ENCODE results near the gene EME1.
A peak's percentile ranks its signal among the peaks of the same experiment; 100 is the strongest.
"Not testable (repeated sequence)": the region's sequence is repeated elsewhere in the genome, so short reads cannot be mapped to it uniquely, and the experiment has no call there.

The EME1 gene, protein sequence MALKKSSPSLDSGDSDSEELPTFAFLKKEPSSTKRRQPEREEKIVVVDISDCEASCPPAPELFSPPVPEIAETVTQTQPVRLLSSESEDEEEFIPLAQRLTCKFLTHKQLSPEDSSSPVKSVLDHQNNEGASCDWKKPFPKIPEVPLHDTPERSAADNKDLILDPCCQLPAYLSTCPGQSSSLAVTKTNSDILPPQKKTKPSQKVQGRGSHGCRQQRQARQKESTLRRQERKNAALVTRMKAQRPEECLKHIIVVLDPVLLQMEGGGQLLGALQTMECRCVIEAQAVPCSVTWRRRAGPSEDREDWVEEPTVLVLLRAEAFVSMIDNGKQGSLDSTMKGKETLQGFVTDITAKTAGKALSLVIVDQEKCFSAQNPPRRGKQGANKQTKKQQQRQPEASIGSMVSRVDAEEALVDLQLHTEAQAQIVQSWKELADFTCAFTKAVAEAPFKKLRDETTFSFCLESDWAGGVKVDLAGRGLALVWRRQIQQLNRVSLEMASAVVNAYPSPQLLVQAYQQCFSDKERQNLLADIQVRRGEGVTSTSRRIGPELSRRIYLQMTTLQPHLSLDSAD

DNA sequence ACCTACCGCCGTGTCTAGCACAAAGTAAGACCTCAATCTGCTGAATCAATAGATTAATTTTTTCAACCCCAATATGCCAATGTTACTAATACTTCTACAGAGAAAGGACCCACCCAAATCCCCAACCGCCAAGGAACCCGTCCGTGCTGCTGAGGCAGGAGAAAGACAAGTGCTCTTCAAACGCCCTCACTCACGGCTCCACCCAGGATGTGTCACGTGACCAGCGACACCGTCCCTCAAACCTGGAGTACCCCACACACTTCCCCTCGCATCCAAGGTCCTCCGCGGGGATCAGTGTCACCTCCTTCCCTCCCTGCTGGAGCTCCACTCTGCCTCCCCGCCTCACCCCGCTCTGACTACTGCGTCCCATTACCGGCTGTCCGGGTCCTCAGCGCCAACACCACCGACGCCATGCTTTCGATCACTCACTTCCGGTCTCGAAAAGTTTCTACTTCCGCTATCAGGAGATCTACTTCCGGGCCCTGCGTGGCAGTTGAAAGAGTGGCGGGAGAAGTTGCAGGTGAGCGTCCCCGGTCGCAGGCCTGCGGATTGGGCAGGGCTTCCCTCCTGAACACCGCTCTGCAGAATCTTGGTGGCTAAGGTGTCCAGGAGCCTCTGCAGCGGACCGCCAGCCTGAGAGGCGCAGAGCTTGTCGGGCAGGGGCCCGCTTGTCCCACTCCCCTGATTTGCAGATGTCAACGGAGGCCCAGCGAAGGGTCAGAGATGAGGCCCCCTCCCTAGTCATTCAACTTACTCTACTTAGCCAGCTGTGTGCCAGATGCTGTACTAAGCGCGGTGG is at the start of gene EME1, which contains the start of gene MRPL27:
Gene EME1 (plus strand): TSS at position 472 of the 799 bp plus-strand sequence. CDS start 1,980 bp downstream, outside the sequence.
Gene MRPL27 (minus strand): TSS at position 427 of the 799 bp plus-strand sequence. CDS start 14 bp downstream, at position 413.
- peak; percentile 90 for DNase-seq

DNA sequence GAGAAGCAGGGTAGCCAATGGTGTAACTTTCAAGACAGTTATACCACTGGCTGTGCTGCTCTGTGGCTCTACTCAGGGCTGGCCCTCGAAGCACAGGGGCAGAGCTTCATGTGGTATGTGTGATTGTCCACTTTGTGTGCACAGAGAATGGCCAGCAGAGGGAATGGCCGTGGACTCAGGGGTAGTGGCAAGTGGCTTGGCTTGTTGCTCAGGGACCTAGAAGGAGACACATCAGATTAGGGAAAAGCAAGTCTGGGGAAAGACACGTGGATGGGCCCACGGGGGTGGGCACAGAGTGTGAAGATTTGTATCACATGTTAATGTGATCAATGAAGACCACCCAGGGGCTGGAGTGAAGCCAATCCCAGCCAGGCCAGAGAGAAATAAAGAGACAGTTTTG is 47.1 kb upstream of the EME1 start:
- no peak for DNase-seq

DNA sequence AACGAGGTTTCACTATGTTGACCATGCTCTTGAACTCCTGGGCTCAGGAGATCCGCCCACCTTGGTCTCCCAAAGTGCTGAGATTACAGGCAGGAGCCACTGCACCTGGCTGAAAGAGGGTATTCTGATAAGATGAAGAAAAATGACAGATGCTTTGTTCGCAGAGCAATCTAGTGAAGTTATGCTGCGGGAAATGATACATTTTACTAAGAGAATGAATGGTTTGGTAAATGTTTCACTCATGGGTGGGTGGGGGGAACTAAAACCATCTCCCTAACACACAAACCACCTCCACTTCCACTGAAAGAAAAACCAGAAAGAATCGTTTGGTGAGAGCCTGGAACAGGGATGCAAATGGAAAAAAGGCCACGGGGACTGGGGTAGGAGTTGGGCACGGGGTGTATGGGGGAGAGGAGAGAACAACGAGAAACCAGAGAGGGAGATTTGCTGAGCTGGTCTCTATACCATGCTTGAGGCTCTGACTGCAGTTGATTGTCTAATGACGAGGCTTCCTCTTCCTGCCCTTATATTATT is 46.1 kb upstream of the EME1 start:
- DNase-seq: no peak

DNA sequence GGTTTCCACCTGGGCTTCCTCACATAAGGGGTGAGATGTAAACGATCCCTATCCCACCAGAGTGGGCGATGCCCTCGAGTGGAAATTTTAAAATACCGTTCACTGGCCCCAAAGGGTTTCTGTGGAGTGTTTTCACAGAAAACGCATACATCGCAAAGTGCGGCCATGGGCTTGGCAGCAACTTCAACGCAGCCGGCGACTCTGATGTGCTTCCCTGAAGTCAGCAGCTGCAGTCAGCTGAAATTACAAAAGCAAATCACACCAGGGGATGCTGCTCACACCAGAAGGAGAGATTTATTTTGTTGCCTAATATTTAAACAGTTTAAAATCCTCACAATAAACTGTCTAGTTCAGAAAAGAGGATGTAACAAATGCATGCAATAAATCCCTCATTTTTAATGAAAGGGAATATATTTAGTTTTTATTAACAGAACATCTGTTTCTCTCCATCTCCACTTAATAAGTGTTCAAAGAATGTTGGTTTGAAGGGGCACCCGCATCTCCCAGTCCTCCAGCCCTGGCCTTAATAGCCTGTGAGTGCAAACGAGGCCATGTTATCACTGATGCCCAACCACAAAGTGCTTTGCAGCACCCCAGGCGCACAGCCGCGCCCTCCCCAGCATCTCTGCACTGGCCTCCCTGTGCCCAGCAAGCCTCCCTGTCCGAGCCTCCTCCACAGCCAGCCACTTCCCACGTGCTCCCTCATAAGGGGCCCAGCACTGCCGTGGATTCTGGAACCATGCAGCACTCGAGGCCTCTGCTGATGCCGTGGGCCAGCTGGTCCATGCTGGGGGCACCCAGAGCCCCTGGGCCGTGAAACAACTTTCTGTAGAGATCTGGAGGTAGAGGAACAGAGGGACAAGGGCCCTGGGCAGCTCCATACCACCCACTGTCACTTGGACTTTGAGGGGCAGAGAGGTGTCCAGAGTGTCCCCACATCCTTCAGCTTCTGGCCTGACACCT is 44.4 kb upstream of the EME1 start:
- DNase-seq: no peak

DNA sequence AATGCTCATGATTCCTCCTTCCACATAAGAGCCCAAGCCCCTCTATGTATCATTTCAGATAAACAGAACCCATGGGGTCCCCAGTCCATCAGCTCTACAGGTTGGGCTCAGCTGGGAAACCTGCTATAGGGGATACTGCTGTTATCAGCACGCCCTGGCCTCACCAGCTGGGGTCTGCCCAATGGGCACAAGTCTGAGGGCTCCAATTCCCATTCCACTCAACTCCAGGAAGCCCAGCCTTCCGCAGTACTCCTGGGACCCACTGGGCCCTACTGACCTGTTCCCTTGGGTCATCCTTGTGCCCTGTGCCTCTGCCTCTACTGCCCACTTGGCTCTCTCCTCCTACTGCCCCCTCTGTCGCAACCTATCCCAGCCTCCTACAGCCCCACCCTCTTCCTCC is 43.3 kb upstream of the EME1 start:
- DNase-seq: no peak

DNA sequence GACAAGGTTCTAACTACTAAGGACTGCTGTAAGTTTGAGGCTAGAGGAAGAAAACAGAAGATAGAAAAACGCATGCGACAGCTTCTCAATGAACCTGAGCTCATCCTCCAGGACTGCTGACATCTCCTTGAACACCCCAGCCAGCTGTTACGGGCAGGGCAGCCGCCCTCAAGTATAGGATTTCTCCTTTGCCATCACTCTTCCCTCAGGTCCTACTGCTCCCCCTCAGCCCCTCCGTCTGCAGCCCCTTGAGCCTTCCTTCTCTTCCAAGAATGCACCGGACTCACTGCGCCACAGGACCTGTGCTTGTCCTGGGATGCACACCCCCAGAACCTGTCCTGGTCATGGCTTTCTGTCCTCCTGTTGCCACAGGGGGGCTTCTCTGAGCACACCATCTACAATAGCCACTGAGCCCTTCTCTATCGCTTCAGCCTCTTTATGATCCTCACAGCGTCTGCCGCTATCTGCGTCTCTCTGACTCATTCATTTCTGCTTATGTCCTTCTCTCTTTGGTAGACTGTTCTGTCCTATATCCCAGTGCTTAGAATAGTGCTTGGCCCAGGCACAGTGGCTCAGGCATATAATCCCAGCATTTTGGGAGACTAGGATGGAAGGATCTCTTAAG is 42.8 kb upstream of the EME1 start:
- DNase-seq: no peak

DNA sequence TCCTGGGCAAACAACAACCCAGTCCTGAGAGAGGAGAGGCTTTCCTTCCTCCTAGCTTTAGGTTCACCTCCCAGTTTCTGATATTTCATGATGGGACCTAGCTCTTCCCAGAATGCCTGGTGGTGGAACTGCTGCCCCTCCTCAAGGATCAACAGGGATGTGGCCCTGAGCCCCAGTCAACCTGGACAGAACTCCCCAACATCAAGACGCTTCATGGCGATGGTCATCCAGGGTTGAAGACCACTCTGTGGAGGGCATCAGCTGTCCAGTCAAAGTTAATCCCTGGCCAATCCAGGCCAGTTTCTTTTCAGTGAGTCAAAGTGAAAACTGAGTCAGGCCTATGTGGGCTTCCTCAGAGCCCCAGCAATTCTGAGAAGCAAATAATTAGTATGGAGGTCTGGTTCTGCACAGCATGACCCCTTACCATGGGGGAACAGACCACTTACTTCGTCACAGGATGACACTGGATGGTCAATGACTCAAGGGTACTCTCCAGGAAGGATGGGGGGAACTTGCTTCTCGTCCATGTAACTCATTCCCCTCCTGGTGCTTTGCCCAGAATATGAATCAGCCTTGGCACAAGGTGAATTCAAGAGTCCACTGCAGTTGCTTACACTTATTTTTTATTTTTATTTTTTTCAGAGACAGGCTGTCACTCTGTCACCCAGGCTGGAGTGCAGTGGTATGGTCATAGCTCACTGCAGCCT is 41.8 kb upstream of the EME1 start:
- DNase-seq: peak; percentile 47

DNA sequence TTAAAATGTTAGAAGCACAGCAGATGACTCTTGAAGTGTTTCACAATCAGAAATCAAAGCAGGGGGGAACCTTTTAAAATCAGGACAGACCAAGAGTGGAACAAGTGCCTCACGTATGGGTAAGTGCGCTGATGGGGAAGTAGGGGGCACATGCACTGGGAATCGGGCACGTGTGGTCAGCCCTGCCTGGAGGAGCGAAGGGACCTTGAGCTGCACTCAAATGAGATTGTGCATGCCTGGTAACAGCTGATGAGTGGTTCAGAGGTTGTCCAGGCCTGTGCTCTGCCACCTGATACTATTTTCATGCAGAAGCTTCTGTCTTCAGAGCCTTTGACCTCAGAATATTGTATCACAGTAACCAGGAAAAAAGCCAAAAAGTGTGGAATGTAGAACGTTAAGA is 40.8 kb upstream of the EME1 start:
- DNase-seq: no peak

DNA sequence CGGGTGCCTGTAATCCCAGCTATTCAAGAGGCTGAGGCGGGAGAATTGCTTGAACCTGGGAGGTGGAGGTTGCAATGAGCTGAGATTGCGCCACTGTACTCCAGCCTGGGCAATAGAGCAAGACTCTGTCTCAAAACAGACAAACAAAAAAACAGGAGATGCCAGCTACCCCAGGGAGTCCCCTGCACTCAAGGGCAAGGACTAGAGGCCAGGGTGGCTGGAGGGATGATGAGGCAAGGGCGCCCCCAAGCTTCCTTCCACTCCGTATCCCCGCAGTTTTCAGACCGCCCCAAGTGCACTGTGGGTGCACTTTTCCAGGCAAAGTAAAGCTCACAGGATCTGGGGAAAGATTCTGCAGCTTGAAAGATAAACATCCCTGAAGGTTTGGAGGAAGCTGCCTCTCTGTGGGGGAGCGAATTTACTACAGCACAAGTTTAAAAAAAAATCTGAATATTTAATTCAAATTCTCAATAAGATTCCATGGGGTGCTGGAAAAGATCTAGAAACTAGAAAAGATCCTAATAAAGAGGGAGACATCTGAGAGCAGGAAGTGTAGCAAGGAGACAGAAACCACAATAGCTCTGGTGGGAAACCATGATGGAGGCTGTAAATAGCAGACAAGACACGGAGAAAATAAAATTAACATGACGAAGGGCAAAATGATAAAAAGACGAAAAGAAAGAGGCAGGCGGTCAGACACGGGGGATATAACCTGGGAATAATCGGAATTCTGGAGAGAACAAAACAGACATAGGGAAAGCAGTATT is 39.6 kb upstream of the EME1 start:
- DNase-seq: not testable (repeated sequence)

DNA sequence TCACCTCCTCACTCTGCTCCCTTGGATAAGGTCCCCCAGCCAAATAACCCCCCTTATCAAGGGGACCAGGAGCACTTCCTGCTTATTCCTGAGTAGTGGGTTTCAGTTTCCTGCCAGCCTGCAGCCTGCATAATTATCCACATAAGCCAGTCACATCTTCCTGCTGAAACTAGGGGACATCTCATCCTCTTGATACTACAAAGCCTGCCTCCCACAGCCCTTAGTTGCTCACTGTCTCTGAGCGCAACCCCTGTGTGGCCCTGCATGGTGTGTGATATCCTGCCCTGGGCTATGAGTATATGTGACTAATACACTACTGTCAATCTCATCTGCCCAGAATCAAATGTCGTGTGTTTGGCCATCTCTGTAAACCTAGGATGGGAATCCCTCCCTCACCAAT is 35.1 kb upstream of the EME1 start:
- DNase-seq: no peak

DNA sequence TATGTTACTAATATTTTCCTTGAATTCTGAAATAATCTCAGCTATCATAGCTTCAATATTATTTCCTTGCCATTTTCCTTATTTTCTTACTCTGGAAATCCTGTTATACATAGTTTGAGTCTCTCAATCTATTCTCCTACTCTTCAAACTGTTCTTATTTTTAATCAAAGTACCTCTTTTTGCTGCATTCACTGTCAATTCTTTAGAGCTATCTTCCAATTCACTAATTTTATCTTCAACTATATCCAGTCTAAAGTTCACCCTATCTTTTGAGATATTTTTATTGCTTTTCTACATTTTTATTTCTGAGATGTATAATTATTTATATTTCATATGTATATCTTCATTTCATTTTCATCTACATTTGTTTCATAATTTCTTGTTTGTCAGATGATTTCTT is 34.4 kb upstream of the EME1 start:
- DNase-seq: no peak

DNA sequence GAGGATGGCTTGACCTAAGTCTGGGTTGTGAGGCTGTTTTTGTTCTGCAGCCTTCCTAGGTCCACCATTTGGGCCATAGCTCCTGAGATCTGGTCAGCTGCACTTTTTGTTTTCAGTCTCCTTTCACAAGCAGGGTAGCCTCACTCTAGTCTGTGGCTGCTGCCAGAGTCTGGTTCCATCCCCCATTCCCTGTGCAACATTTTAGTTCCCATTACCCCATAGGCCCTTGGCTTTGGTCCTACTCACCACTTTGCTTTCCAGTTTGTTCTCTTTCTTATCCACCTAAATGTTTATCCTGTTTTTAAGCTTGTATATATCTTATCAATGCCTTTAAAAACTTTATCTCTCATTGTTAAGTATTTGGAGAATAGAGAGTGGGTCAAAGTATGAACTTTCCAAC is 33.6 kb upstream of the EME1 start:
- DNase-seq: no peak

DNA sequence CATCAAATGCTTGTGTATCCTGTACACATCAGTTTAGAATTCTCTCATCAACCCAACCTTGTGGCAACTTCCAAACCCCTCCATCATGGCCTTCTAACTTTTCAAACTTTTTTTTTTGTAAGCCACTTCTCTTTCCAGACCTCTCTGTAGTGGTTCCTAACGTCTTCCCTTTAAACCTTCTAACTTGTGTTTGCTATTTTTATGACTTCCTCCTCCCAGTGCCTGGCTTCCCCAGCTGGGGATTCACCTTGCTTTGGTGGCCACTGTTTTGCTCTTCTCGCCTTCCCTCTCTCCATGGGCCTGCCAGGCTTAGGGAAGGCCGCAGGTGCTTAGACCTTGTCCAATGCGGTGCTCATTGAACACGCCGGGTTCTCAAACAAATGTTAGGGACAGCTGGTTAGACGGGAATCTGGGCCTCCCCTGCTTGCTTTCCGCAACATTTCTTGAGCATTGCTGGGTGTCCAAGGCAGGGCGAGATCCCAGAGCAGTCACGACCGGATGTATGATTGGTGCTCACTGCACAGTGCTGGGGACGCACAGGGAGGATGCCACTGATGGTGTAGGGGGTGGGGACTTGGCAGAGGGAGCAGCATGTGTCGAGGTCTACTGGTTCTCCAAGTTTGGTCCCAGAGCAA is 28.2 kb upstream of the EME1 start:
- no peak for DNase-seq

DNA sequence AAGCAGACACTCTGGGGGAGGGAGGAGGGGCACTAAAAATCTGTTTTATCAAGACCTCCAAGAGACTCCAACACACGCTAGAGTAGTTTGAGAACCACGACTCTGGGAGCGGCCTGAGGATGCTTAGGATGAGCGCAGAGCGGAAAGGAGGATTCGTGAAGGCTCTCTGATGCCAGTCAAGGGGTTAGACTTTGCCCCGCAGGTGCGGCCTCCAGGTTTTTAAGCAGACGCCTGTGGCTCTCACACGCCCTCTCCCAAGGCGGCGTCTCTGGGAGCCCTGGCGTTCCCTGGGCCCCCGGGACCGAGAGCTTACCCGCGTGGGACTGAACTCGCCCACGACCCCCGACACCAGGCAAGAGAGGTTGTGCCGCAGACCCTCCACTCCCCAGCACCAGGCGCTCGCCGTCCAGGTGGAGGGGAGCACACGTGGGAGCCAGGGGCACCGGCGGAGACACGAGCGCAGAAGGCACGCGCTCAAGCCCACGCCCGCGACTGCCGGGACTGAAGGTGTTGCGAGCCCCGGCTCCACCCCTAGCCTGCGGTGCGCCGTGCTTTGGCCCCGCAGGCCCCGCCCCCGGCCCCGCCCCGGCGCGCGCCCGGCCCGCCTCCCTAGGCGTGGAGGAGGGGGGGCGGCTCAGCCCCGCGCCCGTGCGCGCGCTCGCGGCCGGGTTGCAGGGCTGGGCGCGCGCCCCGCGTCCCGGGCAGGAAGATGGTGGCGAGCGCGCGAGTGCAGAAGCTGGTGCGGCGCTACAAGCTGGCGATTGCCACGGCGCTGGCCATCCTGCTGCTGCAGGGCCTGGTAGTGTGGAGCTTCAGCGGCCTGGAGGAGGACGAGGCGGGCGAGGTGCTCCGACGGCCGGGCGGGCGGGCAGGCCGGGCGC is 27.4 kb upstream of the EME1 start, which contains the start of gene XYLT2:
Gene XYLT2 (plus strand): TSS at position 695 of the 881 bp plus-strand sequence. CDS start 15 bp downstream, at position 710.
- peak; percentile 93 for DNase-seq

DNA sequence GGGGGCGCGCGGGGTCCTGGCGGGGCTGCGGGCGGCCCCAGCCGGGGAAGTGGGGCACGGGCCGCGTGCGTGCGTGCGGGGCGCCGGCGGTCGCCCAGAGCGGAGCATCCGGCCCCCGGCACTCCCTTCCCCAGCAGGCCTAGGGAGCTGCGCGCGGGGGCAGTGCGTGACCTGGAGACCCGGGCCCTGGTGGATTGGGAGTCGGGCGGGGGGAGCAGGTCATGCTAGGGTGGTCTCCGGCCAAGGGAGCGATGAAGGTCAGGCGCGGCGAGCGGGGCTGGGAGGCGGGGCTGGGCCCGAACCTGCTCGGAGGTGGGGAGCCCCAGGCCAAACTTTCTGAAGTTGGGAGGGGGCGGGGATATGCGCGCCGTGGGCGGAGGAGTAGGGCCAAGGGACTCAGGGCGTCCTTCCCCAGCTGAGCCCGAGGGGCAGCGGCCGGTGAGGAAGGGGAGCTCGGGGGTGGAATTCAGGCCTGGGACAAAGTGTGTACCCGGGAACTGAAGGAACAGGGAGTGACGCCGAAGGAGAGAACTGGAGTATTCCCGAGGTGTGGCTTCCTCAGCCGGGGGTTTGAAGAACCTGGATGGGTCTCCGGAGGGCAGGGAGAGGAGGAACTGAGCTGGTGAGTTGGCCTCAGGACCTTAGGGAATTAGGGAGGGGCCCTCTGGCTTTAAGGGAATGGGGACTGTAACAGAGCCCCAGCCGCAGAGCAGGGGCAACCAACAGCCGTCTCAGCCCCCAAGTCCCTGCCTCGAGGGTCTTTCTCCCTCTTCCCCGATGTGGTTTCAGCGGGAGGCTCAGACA is 26.5 kb upstream of the EME1 start:
- DNase-seq: peak; percentile 70

DNA sequence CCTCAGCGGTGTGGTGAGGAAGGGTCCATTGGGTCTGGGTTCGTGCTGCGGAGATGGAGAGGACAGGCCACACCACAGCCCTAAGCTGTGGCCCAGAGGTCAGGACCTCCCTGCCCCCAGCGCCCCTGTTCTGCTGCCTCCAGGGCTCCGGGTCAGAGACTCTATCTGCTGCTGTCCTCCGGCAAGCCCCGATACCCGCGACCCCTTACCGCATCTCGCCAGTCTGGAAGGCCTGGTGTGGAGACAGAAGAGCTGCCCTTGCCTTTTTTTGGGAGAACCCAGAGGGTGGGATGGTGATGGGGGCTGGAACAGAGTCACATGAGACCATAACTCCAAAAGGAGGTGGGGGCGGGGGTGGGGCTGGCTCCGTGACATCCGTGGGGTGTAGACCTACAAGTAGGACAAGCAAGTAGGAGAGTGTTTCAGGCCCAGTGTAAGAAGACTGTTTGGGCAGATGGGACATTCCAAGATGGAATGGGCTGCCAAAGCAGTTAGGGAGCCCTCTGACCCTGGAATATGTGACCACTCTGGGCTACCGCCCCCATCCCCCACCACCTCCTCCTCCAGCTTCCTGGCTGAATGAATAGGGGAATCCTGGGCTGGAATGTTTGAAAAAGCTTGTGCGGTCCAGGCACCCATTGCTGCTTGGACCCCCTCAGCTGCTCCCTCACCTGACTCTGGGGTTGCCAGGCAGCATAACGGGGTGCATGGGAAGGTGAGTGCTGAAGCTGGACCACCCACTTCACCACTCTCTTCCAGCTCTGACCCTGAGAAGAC is 25.7 kb upstream of the EME1 start:
- no peak for DNase-seq

DNA sequence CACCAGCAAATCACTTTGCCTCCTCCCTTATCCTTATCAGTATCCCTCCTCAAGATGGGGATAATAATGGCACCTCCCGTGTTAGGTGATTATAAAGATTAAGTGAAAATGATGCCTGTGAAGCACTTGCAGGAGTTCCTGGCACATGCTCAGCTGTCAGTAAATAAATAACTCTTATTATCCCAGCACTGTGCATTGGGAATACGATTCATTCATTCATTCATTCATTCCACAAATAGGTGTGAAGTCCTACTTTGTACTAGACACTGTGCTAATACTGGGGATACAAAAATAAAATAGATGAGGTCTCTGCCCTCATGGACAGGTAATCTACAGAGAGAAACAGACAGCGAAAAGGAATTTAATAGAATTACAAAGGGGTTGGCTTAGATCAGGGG is 25.1 kb upstream of the EME1 start:
- DNase-seq: no peak

All from stimulated activated CD8-positive, alpha-beta memory T cell treated with anti-CD3 and anti-CD28 coated beads, Interleukin-4, amount 100 ng/mL, for 48 hours (primary cell).